ENCODE measurements around the gene ATG2B. TPM values are rescaled to one million over a fixed set of nuclear protein-coding genes. Genes with fewer than 3 reads are reported as not detected.
A peak's percentile ranks its signal among the peaks of the same experiment; 100 is the strongest.

ATG2B gene
- total RNA-seq, 1 donor from 2014 or later, result 11.9 TPM

GRCh38 chr14:96263347-96264199, 99.6 kb downstream of the ATG2B start:
- Mint-ChIP-seq H3K27me3 (ENCODE audit: insufficient read depth, low read depth) (peaks cover 8% of the 10 kb centered on the region), H3K4me1 (peaks cover 2% of the 10 kb centered on the region), H3K36me3 (no peaks in the 10 kb centered on the region), H3K4me3 (no peak overlapping the region), H3K9me3 (peaks cover 14% of the 10 kb centered on the region), H3K27ac (peak overlapping the region; percentile 63)
- no peak overlapping the region for H3K4me3 ChIP-seq
- H3K4me1 ChIP-seq, result no peaks in the 10 kb centered on the region
- H2AFZ ChIP-seq (replicated peaks), result no peak overlapping the region
- no peaks in the 10 kb centered on the region for H3K27me3 ChIP-seq
- no peak overlapping the region for H3K9ac ChIP-seq
- H3K27ac ChIP-seq, result no peak overlapping the region
- no peak overlapping the region for H3K4me2 ChIP-seq
- H3K36me3 ChIP-seq, result no peaks in the 10 kb centered on the region
- H3K79me2 ChIP-seq (ENCODE audit: low read depth), result no peaks in the 10 kb centered on the region
- TF ChIP-seq EZH2phosphoT487 (IDR thresholded peaks at IDR 0.05) (no peak), EZH2 (IDR thresholded peaks at IDR 0.05) (no peak), CTCF (IDR thresholded peaks at IDR 0.05) (no peak)
- H3K9me3 ChIP-seq (ENCODE audit: low read depth), result no peaks in the 10 kb centered on the region
- no peaks in the 10 kb centered on the region for H3F3A ChIP-seq (ENCODE audit: low read depth)
- no peaks in the 10 kb centered on the region for H4K20me1 ChIP-seq (ENCODE audit: low read depth)
- no peak for DNase-seq (ENCODE audit: low spot score)

GRCh38 chr14:96261772-96262655, 101.1 kb downstream of the ATG2B start:
- Histone ChIP-seq H3K9ac (no peak overlapping the region), H3K36me3 (no peaks in the 10 kb centered on the region), H3K27me3 (no peaks in the 10 kb centered on the region), H3K27ac (no peak overlapping the region), H3K4me3 (no peak overlapping the region), H3K4me2 (no peak overlapping the region), H3K79me2 (ENCODE audit: low read depth) (no peaks in the 10 kb centered on the region), H2AFZ (replicated peaks) (no peak overlapping the region), H3K9me3 (ENCODE audit: low read depth) (no peaks in the 10 kb centered on the region), H4K20me1 (ENCODE audit: low read depth) (no peaks in the 10 kb centered on the region), H3F3A (ENCODE audit: low read depth) (no peaks in the 10 kb centered on the region), H3K4me1 (no peaks in the 10 kb centered on the region)
- Mint-ChIP-seq H3K4me1 (peaks cover 1% of the 10 kb centered on the region), H3K27me3 (ENCODE audit: insufficient read depth, low read depth) (peaks cover 9% of the 10 kb centered on the region), H3K4me3 (no peak overlapping the region), H3K9me3 (peaks cover 17% of the 10 kb centered on the region), H3K27ac (no peak overlapping the region), H3K36me3 (no peaks in the 10 kb centered on the region)
- TF ChIP-seq EZH2phosphoT487 (IDR thresholded peaks at IDR 0.05) (no peak), EZH2 (IDR thresholded peaks at IDR 0.05) (no peak), CTCF (IDR thresholded peaks at IDR 0.05) (no peak)
- DNase-seq (ENCODE audit: low spot score), result no peak

GRCh38 chr14:96261053-96261452, 102.1 kb downstream of the ATG2B start:
- H3K4me2 ChIP-seq, result no peak overlapping the region

More at GRCh38 chr14:96261053-96261452, 102.1 kb downstream of the ATG2B start:
- H3K36me3 ChIP-seq, result no peaks in the 10 kb centered on the region
- H3K4me1 ChIP-seq, result no peaks in the 10 kb centered on the region
- no peak overlapping the region for H3K27ac Mint-ChIP-seq
- no peak for TF ChIP-seq EZH2phosphoT487 (IDR thresholded peaks at IDR 0.05)
- no peak for TF ChIP-seq CTCF (IDR thresholded peaks at IDR 0.05)
- no peak for TF ChIP-seq EZH2 (IDR thresholded peaks at IDR 0.05)
- H3K27me3 ChIP-seq, result no peaks in the 10 kb centered on the region
- H3F3A ChIP-seq (ENCODE audit: low read depth), result no peaks in the 10 kb centered on the region
- H2AFZ ChIP-seq (replicated peaks), result no peak overlapping the region
- no peaks in the 10 kb centered on the region for H3K9me3 ChIP-seq (ENCODE audit: low read depth)
- H3K4me3 Mint-ChIP-seq, result no peak overlapping the region
- no peaks in the 10 kb centered on the region for H4K20me1 ChIP-seq (ENCODE audit: low read depth)
- peaks cover 8% of the 10 kb centered on the region for H3K27me3 Mint-ChIP-seq (ENCODE audit: insufficient read depth, low read depth)
- H3K27ac ChIP-seq, result no peak overlapping the region
- no peak overlapping the region for H3K4me3 ChIP-seq
- peaks cover 17% of the 10 kb centered on the region for H3K9me3 Mint-ChIP-seq
- no peak for DNase-seq (ENCODE audit: low spot score)
- no peak overlapping the region for H3K9ac ChIP-seq
- no peaks in the 10 kb centered on the region for H3K4me1 Mint-ChIP-seq
- no peaks in the 10 kb centered on the region for H3K79me2 ChIP-seq (ENCODE audit: low read depth)
- H3K36me3 Mint-ChIP-seq, result no peaks in the 10 kb centered on the region

All from neural progenitor cell (in vitro differentiated cells).